Suprapubic skin (tissue), 4 donors: ENCODE measurements around the gene EGFL6. TPM values are rescaled to one million over a fixed set of nuclear protein-coding genes. Genes with fewer than 3 reads are reported as not detected.

ENCODE experiments used
- DNase-seq, 2 donors: peaks; one replicate each; pipeline ENCODE4 v3.0.0-alpha.2; 2019; ENCODE audit warnings: low spot score in 2 of 2
- H3K27ac ChIP-seq: fragments of 200-600 bp; sonication (generic); one replicate; pipeline ENCODE4 v1.5.1; 2019
- H3K27me3 ChIP-seq: fragments of 200-600 bp; sonication (generic); one replicate; pipeline ENCODE4 v1.5.1; 2019
- H3K36me3 ChIP-seq: fragments of 200-600 bp; sonication (generic); one replicate; pipeline ENCODE4 v1.5.1; 2019
- H3K4me1 ChIP-seq: fragments of 200-600 bp; sonication (generic); one replicate; pipeline ENCODE4 v1.5.1; 2019
- H3K4me3 ChIP-seq: fragments of 200-600 bp; sonication (generic); one replicate; pipeline ENCODE4 v1.5.1; 2019; ENCODE audit warnings: mild to moderate bottlenecking
- H3K9me3 ChIP-seq: fragments of 200-600 bp; sonication (generic); one replicate; pipeline ENCODE4 v1.5.1; 2019
- EP300 ChIP-seq: sonication (generic); formaldehyde crosslinking; IDR thresholded peaks from one replicate; pipeline ENCODE4 v1.6.1; 2017; ENCODE audit warnings: antibody characterized with exemption
- POLR2A ChIP-seq, 2 donors: fragments of 450-650 bp; IDR thresholded peaks; one replicate each; pipeline ENCODE4 v1.6.1; 2017; ENCODE audit warnings: antibody characterized with exemption in 2 of 2, mild to moderate bottlenecking in 2 of 2, moderate library complexity in 2 of 2
- POLR2AphosphoS5 ChIP-seq, 3 donors: sonication (generic); formaldehyde crosslinking; IDR thresholded peaks; one replicate each; pipeline ENCODE4 v1.6.1; 2017; ENCODE audit warnings: antibody characterized with exemption in 3 of 3
- WGBS: methylation state at CpG from one replicate; pipeline ENCODE4 v1.1.5; 2018; 5-methylcytosine and 5-hydroxymethylcytosine counted together
- total RNA-seq, 4 donors: library from RNA; depleted of rRNA; stranded (reverse); fragments of >200 nt; gene quantifications; one replicate each; pipeline ENCODE4 v1.1.0, GENCODE V29; 2016
- TF ChIP-seq, protein P1 (sequence below), 2 donors: fragments of 200-600 bp in 1 of 2; fragments of 450-650 bp in 1 of 2; sonication (generic) in 1 of 2; IDR thresholded peaks; one replicate each; pipeline ENCODE4 v1.5.1; 2016 to 2019; ENCODE audit warnings: antibody characterized with exemption in 2 of 2, mild to moderate bottlenecking in 1 of 2, moderate library complexity in 1 of 2

EGFL6 gene
- total RNA-seq, 4 donors from 2014 or later, result 0.19 to 0.68 (median 0.31) TPM; not detected in 1

DNA sequence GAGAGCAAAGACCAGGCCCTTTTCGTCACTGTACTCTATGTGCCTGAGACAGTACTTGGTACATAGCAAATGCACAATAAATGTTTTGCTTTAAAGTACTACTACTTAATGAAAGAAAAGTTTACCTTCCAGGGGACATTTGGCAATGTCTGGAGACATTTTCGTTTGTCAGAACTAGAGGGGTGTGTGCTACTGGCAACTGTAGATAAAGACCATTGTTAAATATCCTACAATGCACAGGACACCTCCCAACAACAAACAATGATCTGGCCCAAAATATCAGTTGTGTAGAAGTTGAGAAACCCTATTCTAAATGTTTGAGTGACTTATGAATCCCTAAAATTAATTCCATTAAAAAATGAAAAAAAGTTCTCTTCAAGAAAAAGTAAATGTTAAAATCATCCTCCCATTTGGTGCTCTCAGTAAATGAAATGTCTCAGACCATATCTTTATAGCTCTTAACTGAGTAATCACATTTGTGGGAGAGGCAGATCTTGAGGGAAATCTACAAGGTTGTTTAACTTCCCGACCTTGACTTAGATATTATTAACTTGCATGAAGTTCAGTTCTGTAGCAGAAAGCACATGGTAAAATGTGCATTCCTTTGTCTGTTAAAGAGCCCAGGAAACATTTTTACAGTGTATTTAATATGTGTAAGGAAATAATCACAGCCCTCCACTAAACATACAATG, 18.5 kb downstream of the EGFL6 start:
- H3K36me3 ChIP-seq, result no peaks in the 10 kb centered on the region

DNA sequence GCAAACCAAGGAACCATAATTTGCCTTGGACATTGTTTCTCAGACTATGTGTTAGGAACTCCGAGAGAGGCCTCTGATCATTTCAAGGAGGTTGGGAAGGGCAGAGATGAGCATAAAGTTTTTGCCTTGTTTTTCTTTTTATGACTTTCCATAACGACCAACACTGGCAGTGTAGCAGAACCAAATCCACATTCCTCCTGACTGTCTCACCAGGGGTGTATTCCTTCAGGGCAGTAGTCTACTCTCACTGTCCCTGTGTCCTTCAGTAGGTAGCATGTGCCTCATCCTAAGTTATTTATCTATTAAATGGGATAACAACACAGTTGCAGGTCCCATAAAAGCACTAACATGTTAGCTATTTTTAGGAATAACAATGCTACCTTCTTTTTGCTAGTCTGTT, 20.8 kb downstream of the EGFL6 start:
- Histone ChIP-seq H3K36me3 (no peaks in the 10 kb centered on the region), H3K27ac (no peak overlapping the region), H3K4me3 (no peak overlapping the region), H3K27me3 (no peaks in the 10 kb centered on the region), H3K9me3 (no peaks in the 10 kb centered on the region), H3K4me1 (no peaks in the 10 kb centered on the region)
- 65% methylated on average over 2 of the region's 2 CpGs for WGBS
- TF ChIP-seq, protein P1, sequence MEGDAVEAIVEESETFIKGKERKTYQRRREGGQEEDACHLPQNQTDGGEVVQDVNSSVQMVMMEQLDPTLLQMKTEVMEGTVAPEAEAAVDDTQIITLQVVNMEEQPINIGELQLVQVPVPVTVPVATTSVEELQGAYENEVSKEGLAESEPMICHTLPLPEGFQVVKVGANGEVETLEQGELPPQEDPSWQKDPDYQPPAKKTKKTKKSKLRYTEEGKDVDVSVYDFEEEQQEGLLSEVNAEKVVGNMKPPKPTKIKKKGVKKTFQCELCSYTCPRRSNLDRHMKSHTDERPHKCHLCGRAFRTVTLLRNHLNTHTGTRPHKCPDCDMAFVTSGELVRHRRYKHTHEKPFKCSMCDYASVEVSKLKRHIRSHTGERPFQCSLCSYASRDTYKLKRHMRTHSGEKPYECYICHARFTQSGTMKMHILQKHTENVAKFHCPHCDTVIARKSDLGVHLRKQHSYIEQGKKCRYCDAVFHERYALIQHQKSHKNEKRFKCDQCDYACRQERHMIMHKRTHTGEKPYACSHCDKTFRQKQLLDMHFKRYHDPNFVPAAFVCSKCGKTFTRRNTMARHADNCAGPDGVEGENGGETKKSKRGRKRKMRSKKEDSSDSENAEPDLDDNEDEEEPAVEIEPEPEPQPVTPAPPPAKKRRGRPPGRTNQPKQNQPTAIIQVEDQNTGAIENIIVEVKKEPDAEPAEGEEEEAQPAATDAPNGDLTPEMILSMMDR (IDR thresholded peaks at IDR 0.05), result no peak
- TF ChIP-seq POLR2A (IDR thresholded peaks at IDR 0.05), result no peak
- TF ChIP-seq EP300, result no peak
- no peak for TF ChIP-seq POLR2AphosphoS5 (IDR thresholded peaks at IDR 0.05)
- no peak for DNase-seq

More for the DNA sequence above, 18.5 kb downstream of the EGFL6 start:
- Histone ChIP-seq H3K27ac (no peak overlapping the region), H3K4me3 (no peak overlapping the region), H3K27me3 (no peaks in the 10 kb centered on the region), H3K4me1 (no peaks in the 10 kb centered on the region), H3K9me3 (no peaks in the 10 kb centered on the region)
- 55% methylated on average over 3 of the region's 3 CpGs for WGBS
- TF ChIP-seq POLR2A (IDR thresholded peaks at IDR 0.05), result no peak
- TF ChIP-seq, protein P1 (IDR thresholded peaks at IDR 0.05), result no peak
- no peak for TF ChIP-seq EP300
- TF ChIP-seq POLR2AphosphoS5 (IDR thresholded peaks at IDR 0.05), result no peak
- no peak for DNase-seq

DNA sequence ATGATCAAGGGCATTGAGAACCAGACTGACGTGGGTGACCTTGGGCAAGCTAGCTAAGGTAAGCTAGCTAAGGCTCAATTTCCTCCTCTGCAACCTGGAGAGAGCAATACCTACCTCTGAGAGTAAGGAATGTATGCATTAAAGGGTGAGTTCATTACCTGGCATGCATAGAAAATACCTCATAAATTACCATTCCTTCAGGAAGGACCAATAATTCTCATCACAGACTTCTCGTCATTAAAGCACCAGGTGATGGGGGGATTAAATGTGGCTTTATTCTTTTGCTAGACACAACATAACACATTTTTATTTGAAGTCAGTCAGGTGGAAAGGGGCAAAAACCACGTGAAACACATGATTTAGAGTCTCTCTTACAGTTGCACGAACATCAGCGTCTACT, 21.5 kb downstream of the EGFL6 start:
- H3K9me3 ChIP-seq, result no peaks in the 10 kb centered on the region
- WGBS, result 60% methylated on average over 5 of the region's 5 CpGs
- no peaks in the 10 kb centered on the region for H3K27me3 ChIP-seq
- no peaks in the 10 kb centered on the region for H3K36me3 ChIP-seq
- H3K27ac ChIP-seq, result no peak overlapping the region
- TF ChIP-seq POLR2AphosphoS5 (IDR thresholded peaks at IDR 0.05) (no peak), POLR2A (IDR thresholded peaks at IDR 0.05) (no peak), EP300 (no peak)
- TF ChIP-seq, protein P1 (IDR thresholded peaks at IDR 0.05), result no peak
- no peaks in the 10 kb centered on the region for H3K4me1 ChIP-seq
- no peak for DNase-seq
- no peak overlapping the region for H3K4me3 ChIP-seq

DNA sequence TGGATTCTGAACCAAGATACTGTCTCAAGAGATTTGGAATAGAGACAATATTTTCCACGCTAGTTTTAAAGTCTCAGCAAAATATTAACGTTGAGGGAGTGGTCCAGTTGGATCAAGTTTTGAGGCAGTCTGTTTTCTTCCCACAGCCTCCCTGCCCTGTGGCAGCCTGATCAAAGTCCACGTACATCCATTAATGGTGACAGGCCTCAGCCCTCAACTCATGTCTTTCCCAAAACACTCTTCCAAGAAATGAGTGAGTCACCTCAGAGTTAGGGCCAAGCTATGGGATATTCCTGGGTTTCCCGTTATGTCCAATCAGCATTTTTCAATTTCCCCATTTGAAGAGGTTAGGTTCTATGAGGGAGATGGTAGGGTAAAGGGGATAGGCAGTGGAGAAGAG, 28.5 kb downstream of the EGFL6 start:
- TF ChIP-seq, protein P1 (IDR thresholded peaks at IDR 0.05), result no peak
- TF ChIP-seq POLR2AphosphoS5 (IDR thresholded peaks at IDR 0.05), result no peak
- TF ChIP-seq POLR2A (IDR thresholded peaks at IDR 0.05), result no peak
- no peak for TF ChIP-seq EP300

DNA sequence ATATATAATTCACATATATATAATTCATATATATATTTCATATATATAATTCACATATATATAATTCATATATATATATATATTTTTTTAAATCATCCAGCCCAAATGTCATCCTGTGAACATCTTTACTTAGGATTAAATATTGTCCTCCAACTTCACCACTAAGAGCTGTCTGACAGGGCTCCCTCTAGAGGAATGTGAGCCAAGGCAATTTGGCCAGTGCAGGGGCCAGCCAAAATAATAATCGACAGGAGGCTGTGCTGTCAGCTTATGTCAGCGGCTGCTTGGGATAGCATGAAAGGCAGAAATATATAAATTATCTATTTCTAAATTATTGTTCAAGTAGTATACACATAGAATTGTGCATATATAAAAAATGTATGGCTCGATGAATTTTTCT, 29.5 kb downstream of the EGFL6 start:
- DNase-seq, result no peak
- TF ChIP-seq EP300 (no peak), POLR2AphosphoS5 (IDR thresholded peaks at IDR 0.05) (no peak), POLR2A (IDR thresholded peaks at IDR 0.05) (no peak)
- TF ChIP-seq, protein P1 (IDR thresholded peaks at IDR 0.05), result no peak
- H3K36me3 ChIP-seq, result no peaks in the 10 kb centered on the region
- no peak overlapping the region for H3K27ac ChIP-seq
- H3K4me1 ChIP-seq, result no peaks in the 10 kb centered on the region
- H3K27me3 ChIP-seq, result no peaks in the 10 kb centered on the region
- no peaks in the 10 kb centered on the region for H3K9me3 ChIP-seq
- 77% methylated on average over 3 of the region's 3 CpGs for WGBS
- H3K4me3 ChIP-seq, result no peak overlapping the region

More for the DNA sequence above, 28.5 kb downstream of the EGFL6 start:
- Histone ChIP-seq H3K4me3 (no peak overlapping the region), H3K27ac (no peak overlapping the region), H3K9me3 (no peaks in the 10 kb centered on the region), H3K4me1 (no peaks in the 10 kb centered on the region), H3K27me3 (no peaks in the 10 kb centered on the region), H3K36me3 (no peaks in the 10 kb centered on the region)
- WGBS, result 39% methylated on average over 4 of the region's 4 CpGs
- no peak for DNase-seq
